HEK293 (cell line): ENCODE data around the gene THSD4.

Experiments used
- CTCF ChIA-PET: fragments of 350-600 bp; formaldehyde crosslinking; extraction: SDS; loops from one replicate; lab custom pipeline; 2021; ENCODE audit warnings: antibody characterized with exemption; lab: Yijun Ruan, JAX
- POLR2A ChIA-PET: fragments of 300-600 bp; formaldehyde crosslinking; extraction: SDS; loops from one replicate; lab custom pipeline; 2020; ENCODE audit warnings: antibody characterized with exemption, inconsistent platforms; lab: Yijun Ruan, JAX
- H3K27ac ChIP-seq: fragments of 200-500 bp; sonication (Bioruptor generic); 2 replicates; pipeline ENCODE4 v1.5.1; 2014; ENCODE audit warnings: low read depth, low read length, control low read depth, inconsistent platforms; ENCODE audit errors: extremely low read depth
- H3K36me3 ChIP-seq, 2 experiments: fragments of 200-500 bp in 1 of 2; sonication (Bioruptor generic) in 1 of 2; 1 replicate in 1 of 2; 2 replicates in 1 of 2; pipeline ENCODE4 v1.5.1; 2014 to 2017; ENCODE audit warnings: inconsistent platforms in 2 of 2, low read length in 2 of 2; ENCODE audit not compliant: control insufficient read depth in 2 of 2, insufficient read depth in 1 of 2
- H3K4me1 ChIP-seq: fragments of 200-500 bp; sonication (Bioruptor generic); 2 replicates; pipeline ENCODE4 v1.5.1; 2014; ENCODE audit warnings: mild to moderate bottlenecking, low read length, inconsistent platforms; ENCODE audit not compliant: control insufficient read depth, insufficient read depth
- H3K4me3 ChIP-seq: 2 replicates; pipeline ENCODE4 v1.5.1; 2011; ENCODE audit warnings: low read depth, mild to moderate bottlenecking, control low read depth, low read length, moderate library complexity
- H3K9me3 ChIP-seq: fragments of 200-500 bp; sonication (Bioruptor generic); 2 replicates; pipeline ENCODE4 v1.5.1; 2014; ENCODE audit warnings: low read depth, low read length, inconsistent platforms; ENCODE audit not compliant: control insufficient read depth, insufficient read depth
- AEBP2 ChIP-seq: fragments of 450-650 bp; formaldehyde crosslinking; IDR thresholded peaks from 2 replicates; pipeline ENCODE4 v1.5.1; 2016; ENCODE audit warnings: missing biosample characterization, missing genetic modification characterization, borderline replicate concordance
- INSM2 ChIP-seq: fragments of 450-650 bp; formaldehyde crosslinking; IDR thresholded peaks from 2 replicates; pipeline ENCODE4 v1.5.1; 2016; ENCODE audit warnings: missing biosample characterization, missing genetic modification characterization
- KLF10 ChIP-seq: fragments of 450-650 bp; IDR thresholded peaks from 2 replicates; pipeline ENCODE4 v1.5.1; 2018; ENCODE audit warnings: missing biosample characterization, mild to moderate bottlenecking, missing genetic modification characterization
- KLF7 ChIP-seq: fragments of 450-650 bp; formaldehyde crosslinking; IDR thresholded peaks from 2 replicates; pipeline ENCODE4 v1.5.1; 2016; ENCODE audit warnings: missing biosample characterization, missing genetic modification characterization, borderline replicate concordance
- SCRT2 ChIP-seq: fragments of 450-650 bp; formaldehyde crosslinking; IDR thresholded peaks from 2 replicates; pipeline ENCODE4 v1.5.1; 2016; ENCODE audit warnings: missing biosample characterization, missing genetic modification characterization
- SP2 ChIP-seq: fragments of 450-650 bp; formaldehyde crosslinking; IDR thresholded peaks from 2 replicates; pipeline ENCODE4 v1.5.1; 2016; ENCODE audit warnings: missing biosample characterization, missing genetic modification characterization
- ZFP37 ChIP-seq: fragments of 450-650 bp; formaldehyde crosslinking; IDR thresholded peaks from 2 replicates; pipeline ENCODE4 v1.5.1; 2016; ENCODE audit warnings: missing biosample characterization, missing genetic modification characterization
- ZIC2 ChIP-seq: fragments of 450-650 bp; formaldehyde crosslinking; IDR thresholded peaks from 2 replicates; pipeline ENCODE4 v1.5.1; 2016; ENCODE audit warnings: missing biosample characterization, missing genetic modification characterization
- ZNF114 ChIP-seq: fragments of 450-650 bp; formaldehyde crosslinking; IDR thresholded peaks from 2 replicates; pipeline ENCODE4 v1.5.0; 2017; ENCODE audit warnings: missing biosample characterization, missing genetic modification characterization
- ZNF146 ChIP-seq: fragments of 450-650 bp; formaldehyde crosslinking; IDR thresholded peaks from 2 replicates; pipeline ENCODE4 v1.5.1; 2016; ENCODE audit warnings: missing biosample characterization, missing genetic modification characterization
- ZNF148 ChIP-seq: fragments of 450-650 bp; formaldehyde crosslinking; IDR thresholded peaks from 2 replicates; pipeline ENCODE4 v1.5.0; 2017; ENCODE audit warnings: missing biosample characterization, missing genetic modification characterization, borderline replicate concordance
- ZNF223 ChIP-seq: fragments of 450-650 bp; formaldehyde crosslinking; IDR thresholded peaks from 2 replicates; pipeline ENCODE4 v1.5.1; 2016; ENCODE audit warnings: missing biosample characterization, missing genetic modification characterization
- ZNF248 ChIP-seq: fragments of 450-650 bp; formaldehyde crosslinking; IDR thresholded peaks from 2 replicates; pipeline ENCODE4 v1.5.1; 2017; ENCODE audit warnings: missing biosample characterization, missing genetic modification characterization
- ZNF311 ChIP-seq: fragments of 450-650 bp; formaldehyde crosslinking; IDR thresholded peaks from 2 replicates; pipeline ENCODE4 v1.5.1; 2017; ENCODE audit warnings: missing biosample characterization, missing genetic modification characterization, borderline replicate concordance
- ZNF362 ChIP-seq: fragments of 450-650 bp; formaldehyde crosslinking; IDR thresholded peaks from 2 replicates; pipeline ENCODE4 v1.5.1; 2016; ENCODE audit warnings: missing biosample characterization, missing genetic modification characterization
- ZNF398 ChIP-seq: fragments of 450-650 bp; formaldehyde crosslinking; IDR thresholded peaks from 2 replicates; pipeline ENCODE4 v1.5.1; 2017; ENCODE audit warnings: missing biosample characterization, missing genetic modification characterization
- ZNF488 ChIP-seq: fragments of 450-650 bp; formaldehyde crosslinking; IDR thresholded peaks from 2 replicates; pipeline ENCODE4 v1.5.1; 2016; ENCODE audit warnings: missing biosample characterization, missing genetic modification characterization
- ZNF514 ChIP-seq: fragments of 450-650 bp; formaldehyde crosslinking; IDR thresholded peaks from 2 replicates; pipeline ENCODE4 v1.5.1; 2016; ENCODE audit warnings: missing biosample characterization, missing genetic modification characterization
- ZNF610 ChIP-seq: fragments of 450-650 bp; formaldehyde crosslinking; IDR thresholded peaks from 2 replicates; pipeline ENCODE4 v1.5.1; 2016; ENCODE audit warnings: missing biosample characterization, missing genetic modification characterization, borderline replicate concordance
- ZNF626 ChIP-seq: fragments of 450-650 bp; sonication (Bioruptor Pico); formaldehyde crosslinking; IDR thresholded peaks from 2 replicates; pipeline ENCODE4 v1.5.1; 2018; ENCODE audit warnings: missing biosample characterization, missing genetic modification characterization, inconsistent platforms
- ZNF645 ChIP-seq: fragments of 450-650 bp; formaldehyde crosslinking; IDR thresholded peaks from 2 replicates; pipeline ENCODE4; 2016; ENCODE audit warnings: missing biosample characterization, missing genetic modification characterization
- ZNF670 ChIP-seq: fragments of 450-650 bp; formaldehyde crosslinking; IDR thresholded peaks from 2 replicates; pipeline ENCODE4 v1.5.1; 2016; ENCODE audit warnings: missing biosample characterization, missing genetic modification characterization, low read depth
- ZNF837 ChIP-seq: fragments of 450-650 bp; formaldehyde crosslinking; IDR thresholded peaks from 2 replicates; pipeline ENCODE4 v1.5.1; 2016; ENCODE audit warnings: missing biosample characterization, missing genetic modification characterization

The THSD4 gene

GRCh38 chr15:71812966-71813722 is 697.9 kb downstream of the THSD4 start (continued):
- no peak for TF ChIP-seq ZNF148 (tag by site-specific recombination)
- no peak for TF ChIP-seq ZNF398
- TF ChIP-seq AEBP2 (tag by site-specific recombination), result no peak
- no peak for TF ChIP-seq ZNF146 (tag by site-specific recombination)
- no peak for TF ChIP-seq SP2 (tag by site-specific recombination)
- no peak for TF ChIP-seq INSM2 (tag by site-specific recombination)
- TF ChIP-seq ZNF837, result no peak
- no peak for TF ChIP-seq KLF7 (tag by site-specific recombination)
- no peak for TF ChIP-seq ZNF514 (tag by site-specific recombination)
- TF ChIP-seq ZNF248 (tag by site-specific recombination), result no peak
- no peak for TF ChIP-seq ZNF626 (tag by site-specific recombination)
- TF ChIP-seq ZNF362 (tag by site-specific recombination), result no peak
- no peak for TF ChIP-seq SCRT2 (tag by site-specific recombination)

GRCh38 chr15:71813723-71814470 is 698.6 kb downstream of the THSD4 start:
- Histone ChIP-seq H3K36me3 (no peaks in the 10 kb centered on the region), H3K4me1 (no peaks in the 10 kb centered on the region), H3K9me3 (no peaks in the 10 kb centered on the region), H3K4me3 (no peak overlapping the region), H3K27ac (no peak overlapping the region)
- ChIA-PET CTCF (no interaction called here), POLR2A (no interaction called here)
- TF ChIP-seq ZNF223 (tag by site-specific recombination) (no peak), ZIC2 (no peak), ZNF488 (tag by site-specific recombination) (no peak), ZNF837 (no peak), ZNF610 (tag by site-specific recombination) (no peak), ZNF311 (tag by site-specific recombination) (no peak), KLF10 (tag by site-specific recombination) (no peak), ZFP37 (tag by site-specific recombination) (no peak), ZNF670 (tag by site-specific recombination) (no peak), ZNF645 (tag by site-specific recombination) (no peak), ZNF114 (tag by site-specific recombination) (no peak)
